ENCODE data around the gene G6PC1.
"Not testable (repeated sequence)": the region's sequence is repeated elsewhere in the genome, so short reads cannot be mapped to it uniquely, and the experiment has no call there.

The G6PC1 gene

GRCh38 chr17:42886283-42887176, 14.1 kb upstream of the G6PC1 start:
- Histone ChIP-seq H3K36me3 (ENCODE audit: control insufficient read depth, insufficient read depth, low read length) (no peaks in the 10 kb centered on the region), H3K4me1 (ENCODE audit: control insufficient read depth, insufficient read depth, low read length) (no peaks in the 10 kb centered on the region), H3K9me3 (ENCODE audit: control insufficient read depth, insufficient read depth, low read length) (no peaks in the 10 kb centered on the region), H3K27me3 (ENCODE audit: control insufficient read depth, insufficient read depth, low read length) (no peaks in the 10 kb centered on the region), H3K27ac (ENCODE audit: low read length) (no peak overlapping the region), H3K4me3 (ENCODE audit: low read length) (no peak overlapping the region)
- WGBS (ENCODE audit: insufficient coverage, insufficient read length): 100% methylated on average over 2 of the region's 15 CpGs
- no peak for DNase-seq (ENCODE audit: low read depth, low spot score)

- no peak overlapping the region for H3K4me3 ChIP-seq (ENCODE audit: low read length)
- H3K36me3 ChIP-seq (ENCODE audit: control insufficient read depth, insufficient read depth, low read length): no peaks in the 10 kb centered on the region
- no peak overlapping the region for H3K27ac ChIP-seq (ENCODE audit: low read length)
- no CpG with 5 or more reads among the region's 7 CpGs for WGBS (ENCODE audit: insufficient coverage, insufficient read length)
- H3K4me1 ChIP-seq (ENCODE audit: control insufficient read depth, insufficient read depth, low read length): no peaks in the 10 kb centered on the region
- H3K9me3 ChIP-seq (ENCODE audit: control insufficient read depth, insufficient read depth, low read length): no peaks in the 10 kb centered on the region
- no peaks in the 10 kb centered on the region for H3K27me3 ChIP-seq (ENCODE audit: control insufficient read depth, insufficient read depth, low read length)
- DNase-seq (ENCODE audit: low read depth, low spot score): no peak
Measured at GRCh38 chr17:42889809-42890208, 10.8 kb upstream of the G6PC1 start.

- no peak for DNase-seq (ENCODE audit: low read depth, low spot score)
- Histone ChIP-seq H3K27ac (ENCODE audit: low read length) (no peak overlapping the region), H3K36me3 (ENCODE audit: control insufficient read depth, insufficient read depth, low read length) (no peaks in the 10 kb centered on the region), H3K9me3 (ENCODE audit: control insufficient read depth, insufficient read depth, low read length) (no peaks in the 10 kb centered on the region), H3K4me3 (ENCODE audit: low read length) (no peak overlapping the region), H3K27me3 (ENCODE audit: control insufficient read depth, insufficient read depth, low read length) (no peaks in the 10 kb centered on the region), H3K4me1 (ENCODE audit: control insufficient read depth, insufficient read depth, low read length) (no peaks in the 10 kb centered on the region)
- WGBS (ENCODE audit: insufficient coverage, insufficient read length): no CpG with 5 or more reads among the region's 10 CpGs
Measured at GRCh38 chr17:42891539-42892152, 9.0 kb upstream of the G6PC1 start.

GRCh38 chr17:42893359-42893758, 7.2 kb upstream of the G6PC1 start:
- DNase-seq (ENCODE audit: low read depth, low spot score): no peak
- Histone ChIP-seq H3K9me3 (ENCODE audit: control insufficient read depth, insufficient read depth, low read length) (no peaks in the 10 kb centered on the region), H3K36me3 (ENCODE audit: control insufficient read depth, insufficient read depth, low read length) (no peaks in the 10 kb centered on the region), H3K27me3 (ENCODE audit: control insufficient read depth, insufficient read depth, low read length) (no peaks in the 10 kb centered on the region), H3K4me3 (ENCODE audit: low read length) (no peak overlapping the region), H3K4me1 (ENCODE audit: control insufficient read depth, insufficient read depth, low read length) (no peaks in the 10 kb centered on the region), H3K27ac (ENCODE audit: low read length) (no peak overlapping the region)
- WGBS (ENCODE audit: insufficient coverage, insufficient read length): no CpG with 5 or more reads among the region's 4 CpGs

- Histone ChIP-seq H3K27me3 (ENCODE audit: control insufficient read depth, insufficient read depth, low read length) (no peaks in the 10 kb centered on the region), H3K9me3 (ENCODE audit: control insufficient read depth, insufficient read depth, low read length) (no peaks in the 10 kb centered on the region), H3K4me1 (ENCODE audit: control insufficient read depth, insufficient read depth, low read length) (no peaks in the 10 kb centered on the region), H3K36me3 (ENCODE audit: control insufficient read depth, insufficient read depth, low read length) (no peaks in the 10 kb centered on the region), H3K4me3 (ENCODE audit: low read length) (no peak overlapping the region), H3K27ac (ENCODE audit: low read length) (no peak overlapping the region)
- DNase-seq (ENCODE audit: low read depth, low spot score): no peak
- whole genome bisulfite sequencing (ENCODE audit: insufficient coverage, insufficient read length): no CpG with 5 or more reads among the region's 12 CpGs
Measured at GRCh38 chr17:42894283-42895184, 6.1 kb upstream of the G6PC1 start.

- no peak overlapping the region for H3K4me3 ChIP-seq (ENCODE audit: low read length)
- no peak for DNase-seq (ENCODE audit: low read depth, low spot score)
- WGBS (ENCODE audit: insufficient coverage, insufficient read length): no CpG with 5 or more reads among the region's 2 CpGs
Measured at GRCh38 chr17:42895185-42895555, 5.4 kb upstream of the G6PC1 start.

GRCh38 chr17:42898147-42898811, 2.3 kb upstream of the G6PC1 start:
- H3K4me3 ChIP-seq (ENCODE audit: low read length): no peak overlapping the region
- H3K9me3 ChIP-seq (ENCODE audit: control insufficient read depth, insufficient read depth, low read length): no peaks in the 10 kb centered on the region
- H3K27ac ChIP-seq (ENCODE audit: low read length): no peak overlapping the region
- H3K27me3 ChIP-seq (ENCODE audit: control insufficient read depth, insufficient read depth, low read length): no peaks in the 10 kb centered on the region
- H3K36me3 ChIP-seq (ENCODE audit: control insufficient read depth, insufficient read depth, low read length): no peaks in the 10 kb centered on the region
- no peaks in the 10 kb centered on the region for H3K4me1 ChIP-seq (ENCODE audit: control insufficient read depth, insufficient read depth, low read length)
- no CpG with 5 or more reads among the region's 7 CpGs for WGBS (ENCODE audit: insufficient coverage, insufficient read length)
- no peak for DNase-seq (ENCODE audit: low read depth, low spot score)

More at GRCh38 chr17:42895185-42895555, 5.4 kb upstream of the G6PC1 start:
- H3K36me3 ChIP-seq (ENCODE audit: control insufficient read depth, insufficient read depth, low read length): no peaks in the 10 kb centered on the region
- H3K27me3 ChIP-seq (ENCODE audit: control insufficient read depth, insufficient read depth, low read length): no peaks in the 10 kb centered on the region
- no peak overlapping the region for H3K27ac ChIP-seq (ENCODE audit: low read length)
- H3K4me1 ChIP-seq (ENCODE audit: control insufficient read depth, insufficient read depth, low read length): no peaks in the 10 kb centered on the region
- H3K9me3 ChIP-seq (ENCODE audit: control insufficient read depth, insufficient read depth, low read length): no peaks in the 10 kb centered on the region

GRCh38 chr17:42899981-42900380, 618 bp upstream of the G6PC1 start:
- H3K4me1 ChIP-seq (ENCODE audit: control insufficient read depth, insufficient read depth, low read length); H3K4me3 ChIP-seq (ENCODE audit: low read length); H3K9me3 ChIP-seq (ENCODE audit: control insufficient read depth, insufficient read depth, low read length); DNase-seq (ENCODE audit: low read depth, low spot score); H3K36me3 ChIP-seq (ENCODE audit: control insufficient read depth, insufficient read depth, low read length); H3K27ac ChIP-seq (ENCODE audit: low read length); H3K27me3 ChIP-seq (ENCODE audit: control insufficient read depth, insufficient read depth, low read length): not testable (repeated sequence)
- no CpG with 5 or more reads among the region's 3 CpGs for WGBS (ENCODE audit: insufficient coverage, insufficient read length)

- no peak for DNase-seq (ENCODE audit: low read depth, low spot score)
- Histone ChIP-seq H3K27me3 (ENCODE audit: control insufficient read depth, insufficient read depth, low read length) (no peaks in the 10 kb centered on the region), H3K4me1 (ENCODE audit: control insufficient read depth, insufficient read depth, low read length) (no peaks in the 10 kb centered on the region), H3K27ac (ENCODE audit: low read length) (no peak overlapping the region), H3K36me3 (ENCODE audit: control insufficient read depth, insufficient read depth, low read length) (no peaks in the 10 kb centered on the region), H3K9me3 (ENCODE audit: control insufficient read depth, insufficient read depth, low read length) (no peaks in the 10 kb centered on the region), H3K4me3 (ENCODE audit: low read length) (no peak overlapping the region)
- no CpG with 5 or more reads among the region's 10 CpGs for WGBS (ENCODE audit: insufficient coverage, insufficient read length)
Measured at GRCh38 chr17:42901535-42902229, 1.1 kb downstream of the G6PC1 start.

Data from iPS DF 6.9 (cell line).